ENCODE results near the gene INSR. TPM values are rescaled to one million over a fixed set of nuclear protein-coding genes. Genes with fewer than 3 reads are reported as not detected.

INSR gene
- total RNA-seq, 1 experiment from 2014 or later, result 35.9 TPM

- TF ChIP-seq ZNF138 (CRISPR knock-in tag; conservative IDR thresholded peaks at IDR 0.05) (no peak), CBFB (CRISPR knock-in tag; IDR thresholded peaks at IDR 0.05; ENCODE audit: low read depth) (no peak)
- TF ChIP-seq, protein P1, sequence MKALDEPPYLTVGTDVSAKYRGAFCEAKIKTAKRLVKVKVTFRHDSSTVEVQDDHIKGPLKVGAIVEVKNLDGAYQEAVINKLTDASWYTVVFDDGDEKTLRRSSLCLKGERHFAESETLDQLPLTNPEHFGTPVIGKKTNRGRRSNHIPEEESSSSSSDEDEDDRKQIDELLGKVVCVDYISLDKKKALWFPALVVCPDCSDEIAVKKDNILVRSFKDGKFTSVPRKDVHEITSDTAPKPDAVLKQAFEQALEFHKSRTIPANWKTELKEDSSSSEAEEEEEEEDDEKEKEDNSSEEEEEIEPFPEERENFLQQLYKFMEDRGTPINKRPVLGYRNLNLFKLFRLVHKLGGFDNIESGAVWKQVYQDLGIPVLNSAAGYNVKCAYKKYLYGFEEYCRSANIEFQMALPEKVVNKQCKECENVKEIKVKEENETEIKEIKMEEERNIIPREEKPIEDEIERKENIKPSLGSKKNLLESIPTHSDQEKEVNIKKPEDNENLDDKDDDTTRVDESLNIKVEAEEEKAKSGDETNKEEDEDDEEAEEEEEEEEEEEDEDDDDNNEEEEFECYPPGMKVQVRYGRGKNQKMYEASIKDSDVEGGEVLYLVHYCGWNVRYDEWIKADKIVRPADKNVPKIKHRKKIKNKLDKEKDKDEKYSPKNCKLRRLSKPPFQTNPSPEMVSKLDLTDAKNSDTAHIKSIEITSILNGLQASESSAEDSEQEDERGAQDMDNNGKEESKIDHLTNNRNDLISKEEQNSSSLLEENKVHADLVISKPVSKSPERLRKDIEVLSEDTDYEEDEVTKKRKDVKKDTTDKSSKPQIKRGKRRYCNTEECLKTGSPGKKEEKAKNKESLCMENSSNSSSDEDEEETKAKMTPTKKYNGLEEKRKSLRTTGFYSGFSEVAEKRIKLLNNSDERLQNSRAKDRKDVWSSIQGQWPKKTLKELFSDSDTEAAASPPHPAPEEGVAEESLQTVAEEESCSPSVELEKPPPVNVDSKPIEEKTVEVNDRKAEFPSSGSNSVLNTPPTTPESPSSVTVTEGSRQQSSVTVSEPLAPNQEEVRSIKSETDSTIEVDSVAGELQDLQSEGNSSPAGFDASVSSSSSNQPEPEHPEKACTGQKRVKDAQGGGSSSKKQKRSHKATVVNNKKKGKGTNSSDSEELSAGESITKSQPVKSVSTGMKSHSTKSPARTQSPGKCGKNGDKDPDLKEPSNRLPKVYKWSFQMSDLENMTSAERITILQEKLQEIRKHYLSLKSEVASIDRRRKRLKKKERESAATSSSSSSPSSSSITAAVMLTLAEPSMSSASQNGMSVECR (CRISPR knock-in tag; IDR thresholded peaks at IDR 0.05; ENCODE audit: borderline replicate concordance), result no peak
- TF ChIP-seq, protein P2, sequence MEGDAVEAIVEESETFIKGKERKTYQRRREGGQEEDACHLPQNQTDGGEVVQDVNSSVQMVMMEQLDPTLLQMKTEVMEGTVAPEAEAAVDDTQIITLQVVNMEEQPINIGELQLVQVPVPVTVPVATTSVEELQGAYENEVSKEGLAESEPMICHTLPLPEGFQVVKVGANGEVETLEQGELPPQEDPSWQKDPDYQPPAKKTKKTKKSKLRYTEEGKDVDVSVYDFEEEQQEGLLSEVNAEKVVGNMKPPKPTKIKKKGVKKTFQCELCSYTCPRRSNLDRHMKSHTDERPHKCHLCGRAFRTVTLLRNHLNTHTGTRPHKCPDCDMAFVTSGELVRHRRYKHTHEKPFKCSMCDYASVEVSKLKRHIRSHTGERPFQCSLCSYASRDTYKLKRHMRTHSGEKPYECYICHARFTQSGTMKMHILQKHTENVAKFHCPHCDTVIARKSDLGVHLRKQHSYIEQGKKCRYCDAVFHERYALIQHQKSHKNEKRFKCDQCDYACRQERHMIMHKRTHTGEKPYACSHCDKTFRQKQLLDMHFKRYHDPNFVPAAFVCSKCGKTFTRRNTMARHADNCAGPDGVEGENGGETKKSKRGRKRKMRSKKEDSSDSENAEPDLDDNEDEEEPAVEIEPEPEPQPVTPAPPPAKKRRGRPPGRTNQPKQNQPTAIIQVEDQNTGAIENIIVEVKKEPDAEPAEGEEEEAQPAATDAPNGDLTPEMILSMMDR (IDR thresholded peaks at IDR 0.05), result no peak
These were observed 114.3 kb downstream of the INSR start (continued) for GRCh38 chr19:7179917-7180306.

DNA sequence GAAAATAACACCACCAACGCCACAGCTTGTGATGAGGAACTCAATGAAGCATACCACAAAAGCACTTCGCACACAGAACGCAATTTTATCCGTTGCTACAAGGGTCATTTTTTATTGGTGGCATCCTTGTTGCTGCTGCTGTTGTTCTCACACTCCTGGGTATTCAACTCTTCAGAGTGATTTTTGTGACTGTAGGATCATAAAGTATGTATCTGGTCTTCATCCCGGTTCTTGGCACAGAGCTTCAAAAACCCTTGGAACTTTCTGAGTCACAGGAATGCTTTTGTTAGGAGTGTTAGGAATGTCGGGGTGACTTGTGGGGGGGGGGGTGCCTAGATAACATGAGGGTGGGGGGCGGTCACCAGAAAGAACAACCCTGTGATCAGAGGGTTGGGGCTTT lies 116.3 kb downstream of the INSR start:
- Mint-ChIP-seq H3K9me3 (peaks cover 3% of the 10 kb centered on the region; the same call in 1 of the 2 replicates), H3K4me1 (no peaks in the 10 kb centered on the region), H3K27me3 (ENCODE audit: low read depth) (no peaks in the 10 kb centered on the region), H3K27ac (no peak overlapping the region), H3K36me3 (peaks cover 11% of the 10 kb centered on the region), H3K4me3 (no peak overlapping the region)
- DNase-seq (ENCODE audit: low spot score) (no peak), ATAC-seq (no peak)
- POLR2A ChIA-PET, result no interaction called here
- CTCF ChIA-PET, result no interaction called here
- TF ChIP-seq RORB (CRISPR knock-in tag; IDR thresholded peaks at IDR 0.05) (no peak), GRHL2 (CRISPR knock-in tag; IDR thresholded peaks at IDR 0.05; ENCODE audit: insufficient replicate concordance, severe bottlenecking) (no peak), ETV6 (CRISPR knock-in tag; IDR thresholded peaks at IDR 0.05) (no peak), OVOL2 (CRISPR knock-in tag; IDR thresholded peaks at IDR 0.05; ENCODE audit: borderline replicate concordance) (no peak)
- TF ChIP-seq, protein P3, sequence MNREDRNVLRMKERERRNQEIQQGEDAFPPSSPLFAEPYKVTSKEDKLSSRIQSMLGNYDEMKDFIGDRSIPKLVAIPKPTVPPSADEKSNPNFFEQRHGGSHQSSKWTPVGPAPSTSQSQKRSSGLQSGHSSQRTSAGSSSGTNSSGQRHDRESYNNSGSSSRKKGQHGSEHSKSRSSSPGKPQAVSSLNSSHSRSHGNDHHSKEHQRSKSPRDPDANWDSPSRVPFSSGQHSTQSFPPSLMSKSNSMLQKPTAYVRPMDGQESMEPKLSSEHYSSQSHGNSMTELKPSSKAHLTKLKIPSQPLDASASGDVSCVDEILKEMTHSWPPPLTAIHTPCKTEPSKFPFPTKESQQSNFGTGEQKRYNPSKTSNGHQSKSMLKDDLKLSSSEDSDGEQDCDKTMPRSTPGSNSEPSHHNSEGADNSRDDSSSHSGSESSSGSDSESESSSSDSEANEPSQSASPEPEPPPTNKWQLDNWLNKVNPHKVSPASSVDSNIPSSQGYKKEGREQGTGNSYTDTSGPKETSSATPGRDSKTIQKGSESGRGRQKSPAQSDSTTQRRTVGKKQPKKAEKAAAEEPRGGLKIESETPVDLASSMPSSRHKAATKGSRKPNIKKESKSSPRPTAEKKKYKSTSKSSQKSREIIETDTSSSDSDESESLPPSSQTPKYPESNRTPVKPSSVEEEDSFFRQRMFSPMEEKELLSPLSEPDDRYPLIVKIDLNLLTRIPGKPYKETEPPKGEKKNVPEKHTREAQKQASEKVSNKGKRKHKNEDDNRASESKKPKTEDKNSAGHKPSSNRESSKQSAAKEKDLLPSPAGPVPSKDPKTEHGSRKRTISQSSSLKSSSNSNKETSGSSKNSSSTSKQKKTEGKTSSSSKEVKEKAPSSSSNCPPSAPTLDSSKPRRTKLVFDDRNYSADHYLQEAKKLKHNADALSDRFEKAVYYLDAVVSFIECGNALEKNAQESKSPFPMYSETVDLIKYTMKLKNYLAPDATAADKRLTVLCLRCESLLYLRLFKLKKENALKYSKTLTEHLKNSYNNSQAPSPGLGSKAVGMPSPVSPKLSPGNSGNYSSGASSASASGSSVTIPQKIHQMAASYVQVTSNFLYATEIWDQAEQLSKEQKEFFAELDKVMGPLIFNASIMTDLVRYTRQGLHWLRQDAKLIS (CRISPR knock-in tag; IDR thresholded peaks at IDR 0.05; ENCODE audit: borderline replicate concordance), result no peak

- no peak overlapping the region for H3K27ac Mint-ChIP-seq
- TF ChIP-seq MXD4 (CRISPR knock-in tag; IDR thresholded peaks at IDR 0.05; ENCODE audit: borderline replicate concordance), result no peak
- no peak for TF ChIP-seq NFE2L1 (CRISPR knock-in tag; IDR thresholded peaks at IDR 0.05)
- TF ChIP-seq CREB1 (CRISPR knock-in tag; IDR thresholded peaks at IDR 0.05), result no peak
- no peak for TF ChIP-seq ATF6 (CRISPR knock-in tag; IDR thresholded peaks at IDR 0.05)
- no peak for TF ChIP-seq ESRRA (CRISPR knock-in tag; IDR thresholded peaks at IDR 0.05; ENCODE audit: borderline replicate concordance)
- no peak for TF ChIP-seq ZNF219 (CRISPR knock-in tag; IDR thresholded peaks at IDR 0.05; ENCODE audit: borderline replicate concordance)
- TF ChIP-seq, protein P4, sequence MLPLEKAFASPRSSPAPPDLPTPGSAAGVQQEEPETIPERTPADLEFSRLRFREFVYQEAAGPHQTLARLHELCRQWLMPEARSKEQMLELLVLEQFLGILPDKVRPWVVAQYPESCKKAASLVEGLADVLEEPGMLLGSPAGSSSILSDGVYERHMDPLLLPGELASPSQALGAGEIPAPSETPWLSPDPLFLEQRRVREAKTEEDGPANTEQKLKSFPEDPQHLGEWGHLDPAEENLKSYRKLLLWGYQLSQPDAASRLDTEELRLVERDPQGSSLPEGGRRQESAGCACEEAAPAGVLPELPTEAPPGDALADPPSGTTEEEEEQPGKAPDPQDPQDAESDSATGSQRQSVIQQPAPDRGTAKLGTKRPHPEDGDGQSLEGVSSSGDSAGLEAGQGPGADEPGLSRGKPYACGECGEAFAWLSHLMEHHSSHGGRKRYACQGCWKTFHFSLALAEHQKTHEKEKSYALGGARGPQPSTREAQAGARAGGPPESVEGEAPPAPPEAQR (CRISPR knock-in tag; IDR thresholded peaks at IDR 0.05), result no peak
- TF ChIP-seq, protein P5, sequence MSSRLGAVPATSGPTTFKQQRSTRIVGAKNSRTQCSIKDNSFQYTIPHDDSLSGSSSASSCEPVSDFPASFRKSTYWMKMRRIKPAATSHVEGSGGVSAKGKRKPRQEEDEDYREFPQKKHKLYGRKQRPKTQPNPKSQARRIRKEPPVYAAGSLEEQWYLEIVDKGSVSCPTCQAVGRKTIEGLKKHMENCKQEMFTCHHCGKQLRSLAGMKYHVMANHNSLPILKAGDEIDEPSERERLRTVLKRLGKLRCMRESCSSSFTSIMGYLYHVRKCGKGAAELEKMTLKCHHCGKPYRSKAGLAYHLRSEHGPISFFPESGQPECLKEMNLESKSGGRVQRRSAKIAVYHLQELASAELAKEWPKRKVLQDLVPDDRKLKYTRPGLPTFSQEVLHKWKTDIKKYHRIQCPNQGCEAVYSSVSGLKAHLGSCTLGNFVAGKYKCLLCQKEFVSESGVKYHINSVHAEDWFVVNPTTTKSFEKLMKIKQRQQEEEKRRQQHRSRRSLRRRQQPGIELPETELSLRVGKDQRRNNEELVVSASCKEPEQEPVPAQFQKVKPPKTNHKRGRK (CRISPR knock-in tag; IDR thresholded peaks at IDR 0.05; ENCODE audit: borderline replicate concordance), result no peak
- no peak for TF ChIP-seq JAZF1 (CRISPR knock-in tag; IDR thresholded peaks at IDR 0.05)
These were observed 117.4 kb downstream of the INSR start for GRCh38 chr19:7176792-7177191.

More at GRCh38 chr19:7176792-7177191, 117.4 kb downstream of the INSR start:
- Mint-ChIP-seq H3K9me3 (peaks cover 10% of the 10 kb centered on the region), H3K27me3 (ENCODE audit: low read depth) (no peaks in the 10 kb centered on the region), H3K4me1 (no peaks in the 10 kb centered on the region), H3K36me3 (peaks cover 22% of the 10 kb centered on the region), H3K4me3 (no peak overlapping the region)
- no peak for DNase-seq (ENCODE audit: low spot score)
- CTCF ChIA-PET, result no interaction called here
- no peak for ATAC-seq
- POLR2A ChIA-PET, result no interaction called here

All from WTC11 (cell line).